ENCODE results near the gene SGCE. TPM values are rescaled to one million over a fixed set of nuclear protein-coding genes. Genes with fewer than 3 reads are reported as not detected.

Gene SGCE
- total RNA-seq, 1 donor from 2014 or later = 6.8 TPM

DNA sequence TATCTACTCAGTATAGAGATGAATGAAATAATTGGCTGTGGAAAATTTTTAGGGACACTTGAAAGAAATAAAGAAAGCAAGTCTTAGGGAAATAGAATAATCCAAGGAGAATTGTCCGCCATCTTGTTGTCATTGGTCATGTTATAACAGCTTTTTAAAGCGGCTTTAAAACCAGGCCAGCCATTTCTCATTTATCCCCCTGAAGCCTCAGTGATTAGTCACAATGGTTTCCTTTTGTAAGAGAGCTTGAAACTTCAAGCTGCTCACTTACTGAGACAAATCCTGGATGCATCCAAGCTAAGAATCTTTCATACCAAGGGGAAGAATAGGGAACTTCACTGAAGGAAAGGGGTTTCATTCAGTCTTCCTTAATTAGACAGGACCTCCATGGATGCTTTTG is 67.9 kb downstream of the SGCE start:
- H3K9me3 Mint-ChIP-seq = no peaks in the 10 kb centered on the region
- no peak overlapping the region for H3K27ac Mint-ChIP-seq
- TF ChIP-seq, protein P1, sequence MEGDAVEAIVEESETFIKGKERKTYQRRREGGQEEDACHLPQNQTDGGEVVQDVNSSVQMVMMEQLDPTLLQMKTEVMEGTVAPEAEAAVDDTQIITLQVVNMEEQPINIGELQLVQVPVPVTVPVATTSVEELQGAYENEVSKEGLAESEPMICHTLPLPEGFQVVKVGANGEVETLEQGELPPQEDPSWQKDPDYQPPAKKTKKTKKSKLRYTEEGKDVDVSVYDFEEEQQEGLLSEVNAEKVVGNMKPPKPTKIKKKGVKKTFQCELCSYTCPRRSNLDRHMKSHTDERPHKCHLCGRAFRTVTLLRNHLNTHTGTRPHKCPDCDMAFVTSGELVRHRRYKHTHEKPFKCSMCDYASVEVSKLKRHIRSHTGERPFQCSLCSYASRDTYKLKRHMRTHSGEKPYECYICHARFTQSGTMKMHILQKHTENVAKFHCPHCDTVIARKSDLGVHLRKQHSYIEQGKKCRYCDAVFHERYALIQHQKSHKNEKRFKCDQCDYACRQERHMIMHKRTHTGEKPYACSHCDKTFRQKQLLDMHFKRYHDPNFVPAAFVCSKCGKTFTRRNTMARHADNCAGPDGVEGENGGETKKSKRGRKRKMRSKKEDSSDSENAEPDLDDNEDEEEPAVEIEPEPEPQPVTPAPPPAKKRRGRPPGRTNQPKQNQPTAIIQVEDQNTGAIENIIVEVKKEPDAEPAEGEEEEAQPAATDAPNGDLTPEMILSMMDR (IDR thresholded peaks at IDR 0.05) = no peak
- H3K27me3 Mint-ChIP-seq = no peaks in the 10 kb centered on the region
- ChIA-PET CTCF (no interaction called here), POLR2A (no interaction called here)
- intact Hi-C loops (cut with micrococcal nuclease) = no loop called here
- peaks cover 17% of the 10 kb centered on the region for H3K4me1 Mint-ChIP-seq
- DNase-seq = no peak
- H3K4me3 Mint-ChIP-seq = no peak overlapping the region
- H3K36me3 Mint-ChIP-seq (ENCODE audit: low read depth) = no peaks in the 10 kb centered on the region
- ATAC-seq (ENCODE audit: low read depth) = no peak

DNA sequence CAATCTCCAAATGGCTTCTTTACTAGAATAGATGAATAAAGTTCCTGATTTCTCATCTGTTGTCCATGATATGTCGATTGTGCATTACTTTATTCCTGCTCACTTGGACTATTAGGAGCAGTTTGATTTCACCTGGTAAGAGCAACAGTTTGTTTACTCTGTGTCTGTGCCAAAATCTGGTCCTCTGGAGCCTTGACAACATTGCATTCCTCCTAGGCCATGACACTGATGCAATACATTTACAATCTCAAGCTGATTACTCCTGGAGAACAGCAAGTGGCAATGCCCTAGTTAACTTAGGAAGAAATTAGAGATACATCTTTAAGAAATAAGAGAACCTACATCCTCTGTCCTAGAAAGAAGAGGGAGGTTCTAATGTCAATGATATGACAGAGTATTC is 71.8 kb downstream of the SGCE start:
- TF ChIP-seq, protein P1 (IDR thresholded peaks at IDR 0.05) = no peak
- H3K27me3 Mint-ChIP-seq = no peaks in the 10 kb centered on the region

DNA sequence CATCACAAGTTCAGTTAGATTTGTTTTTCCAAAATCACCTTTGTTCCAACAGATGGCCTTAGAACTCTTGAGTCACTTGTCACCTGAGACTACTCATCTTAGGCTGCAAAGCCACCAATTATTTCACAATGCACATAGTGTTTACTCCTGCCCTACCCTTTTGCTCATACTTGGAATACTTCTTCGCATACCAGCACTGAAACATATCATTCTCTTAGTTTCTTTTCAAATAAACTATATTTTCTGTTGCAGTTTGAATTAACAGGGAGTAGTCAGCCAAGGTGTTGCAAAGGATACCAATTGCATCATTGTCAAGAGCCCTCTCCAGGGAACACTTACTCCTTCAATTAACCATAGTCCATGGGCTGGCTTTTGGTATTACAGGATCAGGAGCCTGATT is 75.3 kb downstream of the SGCE start:
- intact Hi-C loops (cut with micrococcal nuclease) = no loop called here

More for the DNA sequence above, 71.8 kb downstream of the SGCE start:
- intact Hi-C loops (cut with micrococcal nuclease) = no loop called here
- ATAC-seq (ENCODE audit: low read depth) (no peak), DNase-seq (no peak)
- Mint-ChIP-seq H3K4me1 (no peaks in the 10 kb centered on the region), H3K4me3 (no peak overlapping the region), H3K27ac (no peak overlapping the region), H3K36me3 (ENCODE audit: low read depth) (peaks cover 2% of the 10 kb centered on the region), H3K9me3 (peaks cover 5% of the 10 kb centered on the region)
- CTCF ChIA-PET = no interaction called here
- POLR2A ChIA-PET = no interaction called here

DNA sequence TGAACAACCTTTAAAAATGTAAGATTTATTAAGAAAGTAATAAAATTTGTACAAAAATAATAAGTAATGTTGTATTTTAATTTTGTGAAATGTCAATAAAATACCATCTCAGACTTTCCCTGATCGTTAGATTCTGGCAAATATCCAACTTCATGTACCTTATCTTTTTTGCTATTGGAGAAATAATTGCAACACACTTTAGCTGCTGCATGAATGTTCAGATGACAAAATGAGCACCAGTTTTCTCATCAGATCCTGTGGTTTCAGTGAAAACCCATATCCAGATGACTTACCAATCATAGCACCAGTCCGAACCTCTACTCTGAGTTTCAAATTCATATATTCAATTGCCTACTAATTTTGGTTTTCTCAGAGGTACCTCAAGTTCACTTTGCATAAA is 76.5 kb downstream of the SGCE start:
- Mint-ChIP-seq H3K27ac (no peak overlapping the region), H3K4me3 (no peak overlapping the region), H3K9me3 (peaks cover 20% of the 10 kb centered on the region), H3K36me3 (ENCODE audit: low read depth) (peaks cover 32% of the 10 kb centered on the region), H3K4me1 (peaks cover 2% of the 10 kb centered on the region), H3K27me3 (no peaks in the 10 kb centered on the region)
- TF ChIP-seq, protein P1 (IDR thresholded peaks at IDR 0.05) = no peak
- intact Hi-C loops (cut with micrococcal nuclease) = no loop called here
- ChIA-PET POLR2A (no interaction called here), CTCF (no interaction called here)
- no peak for ATAC-seq (ENCODE audit: low read depth)
- no peak for DNase-seq

More for the DNA sequence above, 75.3 kb downstream of the SGCE start:
- ChIA-PET CTCF (no interaction called here), POLR2A (interaction anchor here (1.0 kb wide), 1 partner anchor 75 kb away, joined by 5 read pairs; no protein-coding TSS in a partner anchor)
- H3K27me3 Mint-ChIP-seq = no peaks in the 10 kb centered on the region
- ATAC-seq (ENCODE audit: low read depth) (no peak), DNase-seq (no peak)
- H3K36me3 Mint-ChIP-seq (ENCODE audit: low read depth) = peaks cover 23% of the 10 kb centered on the region
- H3K4me1 Mint-ChIP-seq = peaks cover 2% of the 10 kb centered on the region
- H3K9me3 Mint-ChIP-seq = peaks cover 12% of the 10 kb centered on the region
- H3K4me3 Mint-ChIP-seq = no peak overlapping the region
- H3K27ac Mint-ChIP-seq = no peak overlapping the region
- TF ChIP-seq, protein P1 (IDR thresholded peaks at IDR 0.05) = no peak

DNA sequence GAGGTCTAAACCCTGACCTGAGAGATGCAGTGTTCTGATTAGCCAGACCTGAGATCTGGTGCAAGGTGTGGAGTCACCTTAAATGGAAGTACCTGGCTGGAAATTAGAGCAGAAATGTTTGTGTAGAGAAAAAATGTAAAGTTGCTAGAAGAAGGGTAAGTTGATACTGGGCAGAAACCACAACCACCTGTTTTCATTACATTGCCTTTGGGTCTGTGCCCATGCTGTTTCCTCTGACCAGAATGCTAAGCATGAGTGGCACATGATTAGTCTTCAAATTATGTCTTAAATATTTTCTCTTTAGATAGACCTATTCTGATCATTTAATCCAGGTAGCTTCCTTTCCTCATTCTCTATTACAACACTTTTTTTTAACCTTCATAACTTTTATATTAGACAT is 77.3 kb downstream of the SGCE start:
- DNase-seq (no peak), ATAC-seq (ENCODE audit: low read depth) (no peak)
- Mint-ChIP-seq H3K27me3 (no peaks in the 10 kb centered on the region), H3K36me3 (ENCODE audit: low read depth) (peaks cover 40% of the 10 kb centered on the region), H3K4me1 (peaks cover 2% of the 10 kb centered on the region), H3K27ac (no peak overlapping the region), H3K4me3 (no peak overlapping the region), H3K9me3 (peaks cover 23% of the 10 kb centered on the region)
- ChIA-PET POLR2A (no interaction called here), CTCF (no interaction called here)
- intact Hi-C loops (cut with micrococcal nuclease) = no loop called here
- TF ChIP-seq, protein P1 (IDR thresholded peaks at IDR 0.05) = no peak

Data from activated B cell treated with CpG ODN at 0.5 μM for 24 hours (primary cell).